Fibroblast of mammary gland (primary cell): ENCODE results near the gene KLRK1.
"Not testable (repeated sequence)": the region's sequence is repeated elsewhere in the genome, so short reads cannot be mapped to it uniquely, and the experiment has no call there.

Source experiments
- DNase-seq: peaks from one replicate; pipeline ENCODE4 v3.0.0-alpha.2; 2010; ENCODE audit warnings: low read depth
- H3K4me3 ChIP-seq: 2 replicates; pipeline ENCODE4 v1.5.1; 2011; ENCODE audit warnings: low read depth, mild to moderate bottlenecking, low read length, moderate library complexity; ENCODE audit not compliant: control insufficient read depth
- CTCF ChIP-seq: conservative IDR thresholded peaks from 2 replicates; pipeline ENCODE4 v1.5.1; 2011; ENCODE audit warnings: low read depth, low read length, inconsistent platforms; ENCODE audit not compliant: control insufficient read depth, insufficient read depth

The KLRK1 gene

GRCh38 chr12:10368206-10369171 is 21.4 kb downstream of the KLRK1 start:
- no peak for DNase-seq
- no peak for TF ChIP-seq CTCF
- no peak overlapping the region for H3K4me3 ChIP-seq

GRCh38 chr12:10367714-10368113 is 22.1 kb downstream of the KLRK1 start:
- DNase-seq, H3K4me3 ChIP-seq: not testable (repeated sequence)

- peak; percentile 43 for TF ChIP-seq CTCF
- H3K4me3 ChIP-seq, result no peak overlapping the region
- peak; percentile 59 for DNase-seq
Measured at GRCh38 chr12:10366875-10367274, 23.0 kb downstream of the KLRK1 start.

GRCh38 chr12:10365696-10366405 is 24.0 kb downstream of the KLRK1 start:
- no peak for TF ChIP-seq CTCF
- peak overlapping the region; percentile 77 for H3K4me3 ChIP-seq
- DNase-seq, result no peak

- DNase-seq, result peak; percentile 83
- TF ChIP-seq CTCF, result no peak
Measured at GRCh38 chr12:10364815-10365622, 24.8 kb downstream of the KLRK1 start.

GRCh38 chr12:10363914-10364814 is 25.7 kb downstream of the KLRK1 start:
- no peak for TF ChIP-seq CTCF
- peak; percentile 45 for DNase-seq
- H3K4me3 ChIP-seq, result peak overlapping the region; percentile 77

More at GRCh38 chr12:10364815-10365622, 24.8 kb downstream of the KLRK1 start:
- H3K4me3 ChIP-seq, result peak overlapping the region; percentile 77
